OCI-LY3 (cell line): ENCODE data around the gene MT1M.

Experiments used
- H2AFZ ChIP-seq: fragments of 200-600, 300-600 bp; shearing (Covaris generic); 2 replicates; pipeline ENCODE4 v1.6.0; 2014; ENCODE audit warnings: antibody characterized with exemption, low read depth, low read length
- H3K27ac ChIP-seq: fragments of 200-600, 300-600 bp; sonication (generic); 2 replicates; pipeline ENCODE4 v1.5.1; 2014; ENCODE audit warnings: mild to moderate bottlenecking, low read length, moderate library complexity, mixed read lengths
- H3K27me3 ChIP-seq: fragments of 200-600, 300-600 bp; sonication (generic); 2 replicates; pipeline ENCODE4 v1.6.1; 2014; ENCODE audit warnings: low read depth, low read length, mixed read lengths
- H3K36me3 ChIP-seq: fragments of 200-600, 300-600 bp; sonication (generic); replicated peaks from 2 replicates; pipeline ENCODE3; 2014; ENCODE audit warnings: low read depth, low read length, mixed read lengths
- H3K4me1 ChIP-seq: fragments of 300-600, 200-600 bp; sonication (generic); 2 replicates; pipeline ENCODE4 v1.6.1; 2014; ENCODE audit warnings: low read length, mixed read lengths
- H3K4me2 ChIP-seq: fragments of 200-600, 300-600 bp; sonication (generic); 2 replicates; pipeline ENCODE4 v1.6.1; 2014; ENCODE audit warnings: low read length, mixed read lengths
- H3K4me3 ChIP-seq: fragments of 300-600, 200-600 bp; sonication (generic); 2 replicates; pipeline ENCODE4 v1.5.1; 2014; ENCODE audit warnings: antibody characterized with exemption, mild to moderate bottlenecking, low read length, moderate library complexity
- H3K79me2 ChIP-seq: fragments of 300-600, 200-600 bp; shearing (Covaris generic); 2 replicates; pipeline ENCODE4 v1.6.1; 2014; ENCODE audit warnings: mild to moderate bottlenecking, low read length, mixed read lengths
- H3K9ac ChIP-seq: fragments of 300-600, 200-600 bp; shearing (Covaris generic); 2 replicates; pipeline ENCODE4 v1.6.0; 2014; ENCODE audit warnings: mild to moderate bottlenecking, low read length, moderate library complexity
- H3K9me3 ChIP-seq: fragments of 200-600, 300-600 bp; shearing (Covaris generic); 2 replicates; pipeline ENCODE4 v1.6.1; 2014; ENCODE audit warnings: low read length, mixed read lengths; ENCODE audit not compliant: insufficient read depth
- H4K20me1 ChIP-seq: fragments of 200-600, 300-600 bp; sonication (generic); 2 replicates; pipeline ENCODE4 v1.6.1; 2016; ENCODE audit warnings: low read length, mixed read lengths; ENCODE audit not compliant: insufficient read depth
- CTCF ChIP-seq: fragments of 200-600, 300-600 bp; sonication (generic); IDR thresholded peaks from 2 replicates; pipeline ENCODE4 v1.5.1; 2014; ENCODE audit warnings: antibody characterized with exemption, low read length, low read depth
- EZH2phosphoT487 ChIP-seq: fragments of 200-600 bp; shearing (Covaris generic); IDR thresholded peaks from 2 replicates; pipeline ENCODE4 v1.6.1; 2018; ENCODE audit warnings: antibody characterized with exemption, mixed run types, low read depth

MT1M gene

GRCh38 chr16:56631197-56631596, 1.3 kb upstream of the MT1M start:
- no peak overlapping the region for H3K9ac ChIP-seq
- H3K9me3 ChIP-seq = no peaks in the 10 kb centered on the region
- TF ChIP-seq CTCF (no peak), EZH2phosphoT487 (no peak)
- H3K4me1 ChIP-seq = peaks cover 24% of the 10 kb centered on the region
- no peak overlapping the region for H3K4me2 ChIP-seq
- no peaks in the 10 kb centered on the region for H4K20me1 ChIP-seq
- no peak overlapping the region for H3K4me3 ChIP-seq
- no peaks in the 10 kb centered on the region for H3K36me3 ChIP-seq
- H2AFZ ChIP-seq = no peak overlapping the region
- H3K27me3 ChIP-seq = peaks cover 18% of the 10 kb centered on the region
- no peaks in the 10 kb centered on the region for H3K79me2 ChIP-seq
- H3K27ac ChIP-seq = no peak overlapping the region

GRCh38 chr16:56631832-56632155, 665 bp upstream of the MT1M start:
- no peak for TF ChIP-seq EZH2phosphoT487
- Histone ChIP-seq H4K20me1 (no peaks in the 10 kb centered on the region), H3K4me1 (peaks cover 24% of the 10 kb centered on the region), H3K4me2 (no peak overlapping the region), H3K36me3 (no peaks in the 10 kb centered on the region), H3K27ac (no peak overlapping the region), H3K9ac (no peak overlapping the region), H3K27me3 (peaks cover 20% of the 10 kb centered on the region), H2AFZ (no peak overlapping the region), H3K9me3 (no peaks in the 10 kb centered on the region), H3K4me3 (no peak overlapping the region), H3K79me2 (no peaks in the 10 kb centered on the region)

DNA sequence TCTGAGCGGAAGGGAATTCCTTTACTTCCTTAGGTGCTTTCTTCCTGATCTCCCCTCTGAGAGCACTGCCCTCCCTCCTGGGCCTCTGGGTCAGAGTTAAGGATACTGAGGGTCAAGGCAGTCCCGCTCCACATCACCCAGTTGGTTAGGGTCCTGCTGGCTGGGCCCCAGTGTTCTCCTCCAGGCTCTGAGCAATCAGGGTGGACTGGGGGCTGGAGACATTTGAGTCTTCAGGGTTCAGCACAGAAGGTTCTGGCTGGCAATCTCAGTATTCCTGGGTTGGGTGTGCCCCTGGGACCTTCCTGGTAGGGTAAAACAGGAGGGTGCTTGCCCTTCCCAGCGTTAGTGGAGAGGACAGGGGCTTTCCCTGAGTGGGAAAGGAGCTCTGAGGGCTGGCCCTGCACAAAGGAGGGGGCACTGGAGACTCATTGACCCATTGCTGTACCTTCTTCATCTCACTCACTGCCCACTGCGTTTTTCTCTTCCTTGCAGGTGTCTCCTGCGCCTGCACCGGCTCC, 448 bp downstream of the MT1M start:
- H3K4me2 ChIP-seq = no peak overlapping the region
- H3K79me2 ChIP-seq = no peaks in the 10 kb centered on the region
- no peaks in the 10 kb centered on the region for H3K36me3 ChIP-seq
- H3K9me3 ChIP-seq = no peaks in the 10 kb centered on the region
- H3K9ac ChIP-seq = no peak overlapping the region
- no peak overlapping the region for H3K27ac ChIP-seq
- H3K27me3 ChIP-seq = peaks cover 29% of the 10 kb centered on the region
- H4K20me1 ChIP-seq = no peaks in the 10 kb centered on the region
- TF ChIP-seq EZH2phosphoT487 = no peak
- no peak for TF ChIP-seq CTCF
- H3K4me1 ChIP-seq = peaks cover 24% of the 10 kb centered on the region
- no peak overlapping the region for H3K4me3 ChIP-seq
- no peak overlapping the region for H2AFZ ChIP-seq

DNA sequence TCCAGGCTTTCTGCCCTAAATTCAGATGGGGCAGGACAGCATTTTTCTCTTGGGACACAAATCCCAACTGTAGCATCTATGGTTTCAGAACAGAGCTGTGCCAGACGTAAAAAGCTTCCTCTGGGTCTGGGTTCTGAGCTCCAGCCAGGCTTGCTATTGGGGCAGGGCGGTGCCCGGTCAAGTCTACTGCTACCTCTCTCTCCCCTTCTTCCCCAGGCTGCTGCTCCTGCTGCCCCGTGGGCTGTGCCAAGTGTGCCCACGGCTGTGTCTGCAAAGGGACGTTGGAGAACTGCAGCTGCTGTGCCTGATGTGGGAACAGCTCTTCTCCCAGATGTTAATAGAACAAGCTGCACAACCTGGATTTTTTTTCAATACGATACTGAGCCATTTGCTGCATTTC, 1.1 kb downstream of the MT1M start:
- peaks cover 24% of the 10 kb centered on the region for H3K4me1 ChIP-seq
- peaks cover 29% of the 10 kb centered on the region for H3K27me3 ChIP-seq
- H2AFZ ChIP-seq = no peak overlapping the region
- no peak for TF ChIP-seq EZH2phosphoT487
- TF ChIP-seq CTCF = no peak
- H3K9ac ChIP-seq = no peak overlapping the region
- no peaks in the 10 kb centered on the region for H4K20me1 ChIP-seq
- no peaks in the 10 kb centered on the region for H3K9me3 ChIP-seq
- H3K36me3 ChIP-seq = no peaks in the 10 kb centered on the region
- no peaks in the 10 kb centered on the region for H3K79me2 ChIP-seq
- H3K4me2 ChIP-seq = no peak overlapping the region
- no peak overlapping the region for H3K4me3 ChIP-seq
- no peak overlapping the region for H3K27ac ChIP-seq
